Measurements from ENCODE around the gene SIAH1.
A peak's percentile ranks its signal among the peaks of the same experiment; 100 is the strongest.

Gene SIAH1

DNA sequence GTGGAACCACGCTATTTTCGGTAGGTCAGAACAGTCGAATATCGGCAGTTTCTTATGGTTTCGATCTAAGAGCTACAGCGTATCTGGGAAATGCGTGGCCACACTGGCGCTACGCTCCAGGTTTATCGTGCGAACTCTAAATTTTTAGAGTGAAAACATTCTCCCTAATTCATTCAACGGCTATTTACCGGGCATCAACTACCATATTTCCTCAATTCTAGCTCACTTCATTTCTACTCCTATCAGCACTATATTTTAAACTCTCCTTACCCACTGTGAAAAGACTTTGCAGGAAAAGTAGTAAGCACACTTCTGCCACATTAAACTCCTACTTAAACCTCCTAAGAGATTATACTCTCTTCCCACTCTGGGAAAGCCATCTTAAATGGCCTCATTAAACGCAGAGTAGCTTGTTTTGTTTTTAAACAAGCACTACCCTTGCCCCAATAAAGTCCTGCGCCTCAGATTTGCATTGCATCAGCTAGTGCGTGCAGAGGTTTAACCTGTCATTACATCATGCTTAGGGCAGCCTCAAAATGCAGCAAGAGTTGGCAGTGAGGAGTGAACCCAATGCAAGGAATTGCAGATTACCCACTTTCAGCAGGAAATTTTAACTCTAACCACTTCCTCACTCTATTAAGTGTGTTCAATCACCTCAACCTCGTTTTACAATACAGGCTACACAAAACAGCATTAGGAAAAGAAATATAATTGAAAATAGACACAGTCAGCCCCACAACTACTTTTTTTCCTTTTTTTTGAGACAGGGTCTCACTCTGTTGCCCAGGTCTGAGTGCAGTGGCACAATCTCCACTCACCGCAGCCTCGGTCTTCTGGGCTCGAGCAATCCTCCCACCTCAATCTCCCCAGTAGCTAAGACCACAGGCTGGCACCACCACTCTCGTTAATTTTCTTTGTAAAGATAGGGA is 18.8 kb downstream of the SIAH1 start:
- H3K4me3 ChIP-seq (ENCODE audit: control insufficient read depth, low read depth, low read length) = peak overlapping the region; percentile 77
- DNase-seq (ENCODE audit: low read depth) = peak; percentile 92
- TF ChIP-seq, protein P1, sequence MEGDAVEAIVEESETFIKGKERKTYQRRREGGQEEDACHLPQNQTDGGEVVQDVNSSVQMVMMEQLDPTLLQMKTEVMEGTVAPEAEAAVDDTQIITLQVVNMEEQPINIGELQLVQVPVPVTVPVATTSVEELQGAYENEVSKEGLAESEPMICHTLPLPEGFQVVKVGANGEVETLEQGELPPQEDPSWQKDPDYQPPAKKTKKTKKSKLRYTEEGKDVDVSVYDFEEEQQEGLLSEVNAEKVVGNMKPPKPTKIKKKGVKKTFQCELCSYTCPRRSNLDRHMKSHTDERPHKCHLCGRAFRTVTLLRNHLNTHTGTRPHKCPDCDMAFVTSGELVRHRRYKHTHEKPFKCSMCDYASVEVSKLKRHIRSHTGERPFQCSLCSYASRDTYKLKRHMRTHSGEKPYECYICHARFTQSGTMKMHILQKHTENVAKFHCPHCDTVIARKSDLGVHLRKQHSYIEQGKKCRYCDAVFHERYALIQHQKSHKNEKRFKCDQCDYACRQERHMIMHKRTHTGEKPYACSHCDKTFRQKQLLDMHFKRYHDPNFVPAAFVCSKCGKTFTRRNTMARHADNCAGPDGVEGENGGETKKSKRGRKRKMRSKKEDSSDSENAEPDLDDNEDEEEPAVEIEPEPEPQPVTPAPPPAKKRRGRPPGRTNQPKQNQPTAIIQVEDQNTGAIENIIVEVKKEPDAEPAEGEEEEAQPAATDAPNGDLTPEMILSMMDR (conservative IDR thresholded peaks at IDR 0.05; ENCODE audit: control insufficient read depth, insufficient read depth, low read depth, low read length) = no peak

DNA sequence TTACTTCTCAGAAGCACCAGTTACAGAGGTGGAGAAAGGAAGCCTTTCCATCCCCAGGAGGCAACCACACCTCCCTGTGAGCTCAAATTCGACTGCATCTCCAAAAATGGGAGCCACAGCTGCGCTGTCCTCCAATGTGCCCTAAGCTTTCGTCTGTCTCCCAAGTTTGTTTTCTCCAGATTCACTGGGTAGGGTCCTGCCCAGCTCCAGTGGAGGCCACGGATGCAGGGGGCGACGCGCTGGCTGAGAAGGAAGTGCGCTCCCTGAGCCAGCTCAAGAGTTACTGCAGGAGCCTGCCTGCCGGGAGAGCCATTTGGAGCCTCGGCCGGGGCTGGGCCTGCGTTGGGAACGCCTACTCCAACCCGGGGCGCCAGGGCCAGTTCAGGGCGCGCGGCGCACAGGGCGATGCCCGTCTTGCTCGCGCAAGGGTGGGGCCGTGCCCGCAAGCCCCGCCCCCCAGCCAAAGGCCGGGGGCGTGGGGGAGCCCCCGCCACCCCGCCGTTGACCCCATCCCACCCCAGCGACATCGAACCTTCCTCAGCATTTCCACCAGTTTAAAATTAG is 19.5 kb downstream of the SIAH1 start:
- DNase-seq (ENCODE audit: low read depth) = peak; percentile 87
- TF ChIP-seq, protein P1 (conservative IDR thresholded peaks at IDR 0.05; ENCODE audit: control insufficient read depth, insufficient read depth, low read depth, low read length) = no peak
- H3K4me3 ChIP-seq (ENCODE audit: control insufficient read depth, low read depth, low read length) = peak overlapping the region; percentile 77

DNA sequence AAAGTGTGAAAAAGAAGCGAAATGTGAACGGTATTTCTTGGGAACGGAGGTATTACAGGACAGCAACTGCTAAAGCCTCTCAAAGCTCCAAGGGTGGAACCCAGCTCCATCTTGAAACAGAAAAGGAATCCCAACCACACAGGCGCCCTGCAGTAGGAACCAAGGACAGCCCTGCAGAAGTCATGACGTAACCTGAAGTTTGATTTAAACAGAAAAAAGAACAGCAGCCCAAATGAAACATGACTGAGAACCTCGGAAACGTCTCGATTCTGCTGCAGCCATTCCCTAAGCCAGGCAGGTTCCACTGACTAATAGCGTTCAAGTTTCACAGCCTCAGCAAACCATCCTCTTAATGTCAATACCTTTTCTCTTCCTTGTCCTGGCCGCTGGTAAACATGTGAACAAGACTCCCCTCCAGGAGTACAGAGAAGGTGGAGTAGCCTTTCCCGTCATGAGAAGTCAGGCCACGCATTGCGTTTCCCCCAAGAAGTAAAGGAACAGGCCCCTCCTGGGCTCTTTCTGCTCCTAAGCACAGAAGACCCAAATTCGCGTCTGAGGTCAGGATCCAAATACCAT is 20.1 kb downstream of the SIAH1 start:
- DNase-seq (ENCODE audit: low read depth) = peak; percentile 44
- H3K4me3 ChIP-seq (ENCODE audit: control insufficient read depth, low read depth, low read length) = peak overlapping the region; percentile 77
- TF ChIP-seq, protein P1 (conservative IDR thresholded peaks at IDR 0.05; ENCODE audit: control insufficient read depth, insufficient read depth, low read depth, low read length) = no peak

DNA sequence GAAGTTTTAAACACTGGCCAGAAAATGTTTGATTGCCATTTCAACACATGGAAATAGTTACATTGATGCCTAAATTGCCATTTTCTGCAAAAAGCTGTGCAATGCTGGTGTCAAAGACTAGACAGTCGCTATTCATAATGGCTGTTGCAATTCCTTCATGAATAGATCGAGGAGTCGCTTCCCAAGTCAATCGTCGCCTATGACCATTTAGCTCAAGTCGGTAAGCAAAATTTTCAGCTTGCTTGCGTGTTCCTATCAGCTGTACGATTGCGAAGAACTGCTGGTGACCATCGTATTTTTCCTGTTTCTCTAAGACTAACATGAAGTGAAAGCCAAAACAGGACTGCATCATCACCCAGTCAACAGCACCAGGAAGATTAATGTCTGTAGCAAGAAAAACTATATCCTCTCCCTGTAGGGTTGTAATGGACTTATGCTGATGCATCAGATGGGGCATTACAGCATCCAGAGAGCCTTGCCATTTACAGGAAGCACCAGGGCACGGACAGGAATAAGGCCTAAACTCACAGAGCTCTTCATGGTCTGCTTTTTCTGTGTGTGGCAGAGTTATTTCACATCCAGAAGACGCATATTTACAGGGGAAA is 23.6 kb downstream of the SIAH1 start:
- no peak overlapping the region for H3K4me3 ChIP-seq (ENCODE audit: control insufficient read depth, low read depth, low read length)
- no peak for DNase-seq (ENCODE audit: low read depth)
- TF ChIP-seq, protein P1 (conservative IDR thresholded peaks at IDR 0.05; ENCODE audit: control insufficient read depth, insufficient read depth, low read depth, low read length) = no peak

DNA sequence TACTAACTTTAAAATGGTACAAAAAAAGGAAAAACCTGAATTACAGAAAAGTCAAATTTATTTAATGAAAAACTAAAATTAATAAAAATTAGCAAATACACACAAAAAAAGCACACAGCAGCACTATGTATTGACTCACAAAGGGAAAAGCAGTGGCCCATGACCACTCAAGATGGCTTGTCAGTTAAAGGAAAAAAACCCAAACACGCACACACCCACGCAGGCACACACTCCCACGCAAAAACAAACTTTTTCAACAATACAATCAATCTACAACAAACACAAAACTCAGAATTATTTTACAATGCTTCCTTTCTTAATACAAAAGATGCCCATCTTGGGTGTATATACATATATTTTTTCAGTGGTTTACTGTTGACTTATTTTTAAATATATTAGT is 24.2 kb downstream of the SIAH1 start:
- no peak overlapping the region for H3K4me3 ChIP-seq (ENCODE audit: control insufficient read depth, low read depth, low read length)
- no peak for DNase-seq (ENCODE audit: low read depth)
- TF ChIP-seq, protein P1 (conservative IDR thresholded peaks at IDR 0.05; ENCODE audit: control insufficient read depth, insufficient read depth, low read depth, low read length) = no peak

DNA sequence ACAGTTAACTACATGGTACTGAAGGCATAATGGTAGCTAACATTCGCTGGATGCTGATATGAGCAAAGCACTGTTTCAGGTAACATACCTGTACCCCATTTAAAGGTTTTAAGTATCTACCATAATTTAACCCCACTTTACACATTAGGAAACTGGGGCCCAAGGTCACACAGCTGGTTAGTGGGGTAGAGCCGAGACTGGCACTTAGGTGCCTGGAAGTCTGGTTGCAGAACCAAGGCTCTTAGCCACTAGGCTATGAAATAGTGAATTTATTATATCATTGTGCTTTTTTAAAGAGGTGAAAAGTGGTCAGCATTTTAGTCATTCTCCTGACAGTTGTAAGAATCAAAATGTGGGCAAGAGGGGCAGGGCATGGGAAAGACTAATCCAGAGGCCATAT is 25.2 kb downstream of the SIAH1 start:
- no peak overlapping the region for H3K4me3 ChIP-seq (ENCODE audit: control insufficient read depth, low read depth, low read length)
- DNase-seq (ENCODE audit: low read depth) = no peak
- TF ChIP-seq, protein P1 (conservative IDR thresholded peaks at IDR 0.05; ENCODE audit: control insufficient read depth, insufficient read depth, low read depth, low read length) = no peak

Measured in fibroblast of mammary gland (primary cell).